T-helper 2 cell treated with Interferon-gamma antibody and Interleukin-4, amounts not matched to agents 100 ng/mL and 5 ng/mL, for 36 hours (primary cell): ENCODE data around the gene CRYGA. TPM values are rescaled to one million over a fixed set of nuclear protein-coding genes. Genes with fewer than 3 reads are reported as not detected.

Source experiments
- intact Hi-C: fragments of 100-400 bp; cut with micrococcal nuclease; formaldehyde crosslinking; loops from one replicate; pipeline ENCODE4 v1.15.1; 2023
- total RNA-seq: library from RNA; stranded (reverse); gene quantifications from 2 replicates; pipeline ENCODE4 v1.2.3, GENCODE V29; 2022

CRYGA gene
- not detected in 2 replicates for total RNA-seq

- intact Hi-C loops = no loop called here
Observed at GRCh38 chr2:208163489-208163888, at the start of gene CRYGA. CRYGA (minus strand) TSS chr2:208163589; CDS start chr2:208163556, 33 bp downstream.

DNA sequence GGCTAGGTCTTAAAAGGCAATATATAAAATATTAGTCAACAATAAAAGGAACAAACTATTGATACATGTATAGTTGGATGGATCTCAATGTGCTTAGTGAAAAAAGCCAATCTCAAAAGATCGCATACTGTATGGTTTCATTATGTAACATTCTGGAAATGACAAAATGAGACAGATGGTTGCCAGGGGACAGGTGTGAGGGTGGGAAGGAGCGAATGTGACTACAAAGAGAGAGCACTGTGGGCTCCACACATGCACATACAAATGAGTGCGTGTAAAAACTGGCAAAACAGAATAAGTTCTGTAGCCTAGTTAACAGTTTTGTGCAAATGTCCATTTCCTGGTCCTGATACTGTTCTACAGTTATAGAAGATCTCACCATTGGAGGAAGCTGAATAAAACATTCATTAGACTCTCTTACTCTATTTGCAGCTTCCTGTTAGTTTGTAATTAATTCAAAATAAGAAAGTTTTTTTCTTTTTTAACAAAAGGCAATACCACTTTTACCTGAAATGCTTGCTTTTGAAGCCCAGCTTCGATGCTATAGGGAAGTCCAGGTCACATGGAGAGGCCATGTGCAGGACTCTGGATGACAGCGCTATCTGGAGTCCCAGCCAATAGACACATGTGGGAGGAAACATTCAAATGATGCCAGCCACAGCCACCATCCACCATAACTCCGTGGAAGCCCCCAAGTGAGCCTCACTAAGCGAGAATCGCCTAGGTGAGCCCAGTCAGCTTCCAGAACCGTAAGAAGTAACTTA, 47.5 kb upstream of the CRYGA start:
- intact Hi-C loops = no loop called here

DNA sequence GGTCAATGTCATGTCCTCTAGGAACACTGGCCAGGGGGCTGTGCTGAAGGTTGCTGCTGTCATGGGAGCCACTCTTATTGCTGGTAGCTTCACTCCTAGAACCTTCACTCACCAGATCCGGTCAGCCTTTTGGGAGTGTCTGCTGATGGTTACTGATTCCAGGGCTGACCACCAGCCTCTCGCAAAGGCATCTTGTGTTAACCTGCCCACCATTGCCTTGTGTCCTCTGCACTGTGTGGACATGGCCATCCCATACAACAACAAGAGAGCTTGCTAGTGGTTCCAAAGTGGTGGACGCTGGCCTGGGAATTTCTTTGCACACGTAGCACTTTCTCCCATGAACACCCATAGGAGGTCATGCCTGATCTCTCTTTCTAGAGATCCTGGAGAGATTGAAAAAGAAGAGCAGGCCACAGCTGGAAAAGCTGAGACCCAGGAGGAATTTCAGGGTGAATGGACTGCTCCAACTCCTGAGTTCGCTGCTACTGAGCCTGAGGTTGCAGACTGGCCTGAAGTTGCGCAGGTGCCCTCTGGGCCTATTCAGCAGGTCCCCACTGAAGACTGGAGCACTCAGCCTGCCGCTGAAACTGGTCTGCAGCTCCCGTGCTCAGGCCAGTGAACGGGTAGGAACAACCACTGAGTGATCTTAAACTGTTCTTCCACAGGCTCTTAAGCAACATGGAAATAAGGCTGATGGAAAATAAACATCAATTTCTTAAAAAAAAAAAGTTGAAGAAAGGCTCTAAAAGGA, 45.1 kb upstream of the CRYGA start:
- intact Hi-C loops = no loop called here

GRCh38 chr2:208207769-208208168, 44.4 kb upstream of the CRYGA start:
- intact Hi-C loops = no loop called here

DNA sequence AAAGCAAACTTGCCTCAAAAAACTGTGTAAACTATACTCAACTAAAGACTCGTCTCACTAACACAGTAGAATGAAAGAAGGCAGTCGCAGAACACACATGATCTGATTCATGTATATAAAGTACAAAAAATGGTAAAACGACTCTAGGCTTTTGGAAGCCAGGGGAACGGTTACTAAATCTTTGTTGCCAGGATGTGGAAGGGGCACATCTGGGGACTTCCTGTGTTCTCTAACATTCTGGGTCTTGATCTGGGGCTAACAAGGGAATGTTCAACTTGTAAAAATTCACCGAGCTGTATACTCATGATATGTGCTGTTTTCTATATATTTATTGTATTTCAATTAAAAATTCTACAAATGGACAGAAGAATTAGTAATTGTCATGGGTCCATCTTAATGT, 40.8 kb upstream of the CRYGA start:
- intact Hi-C loops = no loop called here

DNA sequence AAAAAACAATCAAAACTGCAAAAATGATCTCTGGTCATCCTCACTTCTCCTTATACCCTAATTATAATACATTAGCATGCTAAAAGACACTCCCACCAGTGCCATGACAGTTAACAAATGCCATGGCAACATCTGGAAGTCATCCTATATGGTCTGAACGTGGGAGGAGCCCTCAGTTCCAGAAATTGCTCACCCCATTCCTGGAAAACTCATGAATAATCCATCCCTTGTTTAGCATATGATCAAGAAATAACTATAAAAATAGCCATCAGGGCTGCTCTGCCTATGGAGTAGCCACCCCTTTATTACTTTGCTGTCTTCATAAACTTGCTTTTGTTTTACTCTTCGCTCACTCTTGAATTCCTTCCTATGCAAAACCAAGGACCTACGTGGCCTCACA, 32.1 kb upstream of the CRYGA start:
- intact Hi-C loops = no loop called here

- intact Hi-C loops = no loop called here
Observed at GRCh38 chr2:208192611-208193236, 29.3 kb upstream of the CRYGA start.

GRCh38 chr2:208189810-208190503, 26.6 kb upstream of the CRYGA start, which contains the start of gene C2orf80:
C2orf80 (minus strand) TSS chr2:208190030; CDS start chr2:208186986, 3,044 bp downstream.
- intact Hi-C loops = no loop called here

DNA sequence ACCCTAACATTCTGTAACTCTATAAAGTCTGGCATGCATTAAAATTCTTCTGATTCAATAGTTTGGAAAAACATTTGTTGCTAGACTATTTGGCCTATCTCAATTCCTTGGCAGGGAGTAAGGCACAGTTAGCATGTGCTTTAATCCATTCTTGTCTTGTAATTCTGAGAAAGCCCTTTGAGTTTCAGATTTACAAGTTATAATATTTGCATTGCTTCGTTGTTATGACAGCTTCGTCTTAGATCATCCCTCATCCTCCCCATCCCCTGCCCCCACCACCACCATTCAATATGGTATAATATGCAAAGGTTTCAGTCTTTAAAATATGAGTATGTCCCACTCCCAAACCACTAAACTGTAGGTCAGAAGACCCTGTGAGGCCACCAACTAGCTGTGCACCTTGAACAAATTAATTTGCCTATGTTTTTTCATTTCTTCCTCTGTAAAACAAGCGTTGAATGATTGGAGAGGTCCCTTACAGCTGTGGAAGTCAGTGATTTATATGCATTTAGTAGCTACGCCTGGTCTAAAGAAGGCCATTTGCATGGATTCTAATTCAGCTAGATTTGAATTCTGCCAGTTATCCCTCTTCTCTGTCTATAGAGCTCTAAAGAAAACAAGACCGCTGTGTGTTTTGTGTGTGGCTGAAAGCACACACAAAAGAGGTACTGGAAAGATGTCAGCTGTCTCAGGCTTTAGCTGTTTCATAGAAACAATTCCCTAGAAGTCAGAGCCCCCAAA, 25.9 kb upstream of the CRYGA start:
- intact Hi-C loops = no loop called here

GRCh38 chr2:208186893-208187292, 23.5 kb upstream of the CRYGA start:
- intact Hi-C loops = no loop called here

GRCh38 chr2:208186465-208186864, 23.1 kb upstream of the CRYGA start:
- intact Hi-C loops = no loop called here

DNA sequence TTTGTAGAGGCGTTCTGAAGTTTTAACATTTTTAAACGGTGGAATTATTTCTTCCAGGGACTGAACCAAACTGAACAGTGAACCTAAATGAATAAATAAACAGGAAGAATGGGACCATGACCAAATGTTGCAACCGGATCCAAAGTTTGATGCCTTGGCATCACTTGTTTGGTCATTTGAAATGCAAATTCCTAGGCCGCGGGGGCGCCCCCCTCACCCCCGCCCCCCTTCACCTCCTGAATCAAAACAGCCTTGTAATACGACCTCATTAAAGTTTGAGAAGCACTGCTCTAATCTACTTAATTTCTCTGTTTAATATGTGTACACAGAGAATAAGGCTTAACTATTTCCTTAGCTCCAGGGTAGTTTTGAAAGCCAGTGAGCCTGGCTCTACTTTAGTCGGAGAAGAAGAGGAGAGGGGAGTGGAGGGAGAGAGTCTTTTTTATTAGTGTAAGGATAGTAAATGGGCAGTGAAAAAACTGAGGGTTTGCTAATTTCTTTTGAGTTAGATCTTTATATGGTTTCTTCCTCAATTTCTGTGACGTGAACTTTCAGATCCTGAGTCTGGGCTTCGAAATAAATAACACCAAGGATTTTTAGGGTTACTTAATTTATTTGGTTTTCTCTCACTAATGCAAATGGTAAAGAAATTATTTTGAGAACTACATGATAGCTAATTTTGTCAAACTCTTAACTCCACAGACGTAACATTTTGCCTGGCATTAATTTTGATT, 20.8 kb upstream of the CRYGA start:
- intact Hi-C loops = no loop called here

DNA sequence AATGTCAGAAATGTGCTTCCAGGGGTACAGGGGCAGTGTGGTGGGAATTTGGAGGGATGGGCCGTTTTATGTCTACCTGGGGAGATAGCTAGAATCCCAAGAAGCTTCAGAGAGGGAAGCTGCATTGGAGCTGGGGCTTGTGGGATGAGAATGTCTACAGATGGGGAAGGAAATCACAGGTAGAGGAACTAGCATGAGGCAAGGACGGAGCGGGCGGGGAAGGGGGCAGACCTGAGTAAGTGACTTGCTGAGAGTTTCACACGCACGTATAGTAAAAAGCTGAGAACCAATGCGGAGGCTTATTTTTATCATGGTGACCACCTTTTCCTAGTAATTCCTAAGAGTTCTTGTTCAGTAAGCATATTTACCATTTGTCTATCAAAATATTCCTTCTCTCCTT, 20.1 kb upstream of the CRYGA start:
- intact Hi-C loops = no loop called here

DNA sequence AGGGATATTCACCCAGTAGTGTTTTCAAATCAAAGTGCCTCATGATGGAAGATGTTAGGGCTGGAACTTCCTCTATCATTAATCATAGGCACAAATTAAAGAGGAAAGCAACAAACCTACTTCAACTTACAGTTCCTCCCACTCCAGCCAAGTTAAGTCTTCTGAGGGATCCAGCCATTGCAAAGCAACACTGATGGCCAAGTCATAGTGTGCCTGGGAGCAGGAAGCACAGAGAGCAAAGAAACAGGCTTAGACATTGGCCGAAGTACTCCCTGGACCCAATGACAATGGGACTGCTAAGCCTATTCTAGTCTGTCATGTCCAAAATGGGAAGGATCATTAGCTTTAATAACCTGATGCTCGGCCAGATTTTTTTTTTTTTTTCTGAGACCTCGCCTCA, 19.4 kb upstream of the CRYGA start:
- intact Hi-C loops = no loop called here

GRCh38 chr2:208179028-208179609, 15.7 kb upstream of the CRYGA start:
- intact Hi-C loops = loop anchor here (5.0 kb wide), 2 partner anchors 88 to 1028 kb away; partner anchors contain the start of gene PIKFYVE

DNA sequence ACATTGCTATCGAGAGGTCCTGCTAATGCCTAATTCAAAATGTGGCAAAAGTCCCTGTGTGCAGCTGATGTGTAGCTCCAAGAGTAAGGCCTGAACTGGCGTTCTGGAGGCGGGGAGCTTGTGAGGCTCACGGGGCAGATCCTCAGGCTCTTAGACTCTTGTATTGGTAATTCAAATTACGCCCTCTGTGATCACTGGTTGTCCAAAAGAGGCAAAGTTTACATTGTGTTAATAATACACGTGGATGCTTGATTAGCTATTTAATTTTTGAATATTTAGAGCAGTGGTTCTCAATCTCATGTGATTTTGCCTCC, 12.4 kb upstream of the CRYGA start:
- intact Hi-C loops = loop anchor here (1.0 to 5.0 kb wide), 3 partner anchors 79 to 1032 kb away; partner anchors contain the start of gene PIKFYVE

DNA sequence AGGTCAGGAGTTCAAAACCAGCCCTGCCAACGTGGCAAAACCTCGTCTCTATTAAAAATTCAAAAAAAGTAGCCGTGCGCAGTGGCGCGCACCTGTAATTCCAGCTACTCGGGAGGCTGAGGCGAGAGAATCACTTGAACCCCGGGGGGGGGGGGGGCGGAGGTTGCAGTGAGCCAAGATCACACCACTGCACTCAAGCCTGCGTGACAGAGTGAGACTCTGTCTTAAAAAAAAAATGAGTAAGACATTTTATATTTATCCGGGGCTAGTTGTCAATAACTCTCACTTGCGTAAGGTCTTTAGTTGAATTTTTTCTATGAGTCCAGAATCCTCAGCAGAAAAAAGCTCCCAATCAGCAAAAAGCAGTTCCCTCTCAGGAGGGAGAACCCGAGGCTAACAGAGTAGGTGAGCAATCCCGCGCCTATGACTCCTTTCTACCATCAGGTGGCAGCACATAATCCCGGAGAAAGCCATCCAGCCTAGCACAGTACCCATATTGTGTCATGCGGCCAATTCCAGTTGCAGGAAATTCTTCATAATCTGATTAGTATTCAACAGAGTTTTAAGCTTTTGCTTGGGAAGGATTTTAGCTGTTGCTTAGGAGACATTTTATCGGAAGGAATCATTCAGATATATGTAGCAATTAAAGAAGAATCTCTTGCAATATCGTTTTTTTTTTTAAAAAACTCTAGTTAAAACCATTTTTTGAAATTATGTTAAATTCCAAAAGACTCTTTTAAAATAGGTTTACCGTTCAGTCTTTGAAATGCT, 11.9 kb upstream of the CRYGA start:
- intact Hi-C loops = loop anchor here (1.0 to 5.0 kb wide), 3 partner anchors 79 to 1032 kb away; partner anchors contain the start of gene PIKFYVE

GRCh38 chr2:208174144-208174543, 10.8 kb upstream of the CRYGA start:
- intact Hi-C loops = no loop called here

- intact Hi-C loops = no loop called here
Observed at GRCh38 chr2:208172125-208172524, 8.7 kb upstream of the CRYGA start.
